Right lobe of liver (tissue), 6 donors: ENCODE measurements around the gene CCDC88C. TPM values are rescaled to one million over a fixed set of nuclear protein-coding genes. Genes with fewer than 3 reads are reported as not detected.

Experiments
- ATAC-seq, 4 donors: fragments of 200-7000 bp; cut with Tn5 transposase; one replicate each; pipeline ENCODE4 v1.9.1; 2020; ENCODE audit warnings: mild to moderate bottlenecking in 4 of 4, moderate library complexity in 4 of 4
- DNase-seq, 3 donors: peaks; one replicate each; pipeline ENCODE4 v3.0.0-alpha.2; 2020
- H3K27ac ChIP-seq, 3 donors: fragments of 200-600 bp; one replicate each; pipeline ENCODE4 v1.8.0; 2022
- H3K27me3 ChIP-seq, 2 donors: fragments of 200-600 bp; one replicate each; pipeline ENCODE4 v1.8.0; 2022
- H3K36me3 ChIP-seq, 4 donors: fragments of 200-600 bp; sonication (generic) in 1 of 4; one replicate each; pipeline versions ENCODE4 v1.5.1 to v1.8.0; 2017 to 2022; ENCODE audit warnings: control low read depth in 1 of 4
- H3K4me1 ChIP-seq, 4 donors: fragments of 200-600 bp; sonication (generic) in 1 of 4; one replicate each; pipeline versions ENCODE4 v1.5.1 to v1.8.0; 2017 to 2022; ENCODE audit warnings: control low read depth in 1 of 4
- H3K4me3 ChIP-seq, 3 donors: fragments of 200-600 bp; one replicate each; pipeline ENCODE4 v1.8.0; 2022
- H3K9me3 ChIP-seq, 4 donors: fragments of 200-600 bp; sonication (generic) in 1 of 4; one replicate each; pipeline versions ENCODE4 v1.5.1 to v1.8.0; 2017 to 2022; ENCODE audit warnings: control low read depth in 1 of 4
- POLR2A ChIP-seq: fragments of 450-650 bp; IDR thresholded peaks from one replicate; pipeline ENCODE4 v1.6.1; 2017; ENCODE audit warnings: antibody characterized with exemption, mild to moderate bottlenecking
- WGBS: methylation state at CpG from one replicate; pipeline ENCODE4 v1.1.6; 2018; ENCODE audit warnings: low coverage, low lambda C conversion rate; ENCODE audit not compliant: insufficient coverage; ENCODE audit errors: missing lambda C conversion rate; 5-methylcytosine and 5-hydroxymethylcytosine counted together
- intact Hi-C, 2 donors: fragments of 100-400 bp; cut with DNase I; formaldehyde crosslinking; loops; one replicate each; pipeline versions ENCODE4 v1.11.2 to v1.14.1; 2022
- total RNA-seq, 6 experiments: library from RNA; depleted of rRNA in 2 of 6; stranded (reverse); fragments of >200 nt in 2 of 6; fragmentation: NEBNext Ultra II Directional in 3 of 6; extraction: Animal tissue kit (Norgen Biotek cat#: 25700) in 3 of 6; gene quantifications; one replicate each; pipeline versions ENCODE4 v1.1.0 to v1.2.4, GENCODE V29; 2016 to 2023
- TF ChIP-seq, protein P1 (sequence below), 4 donors: fragments of 200-600 bp in 3 of 4; fragments of 450-650 bp in 1 of 4; IDR thresholded peaks; one replicate each; pipeline versions ENCODE4 v1.5.1 to v1.8.0; 2016 to 2022; ENCODE audit warnings: antibody characterized with exemption in 4 of 4, mild to moderate bottlenecking in 2 of 4
- donor health status: DM: no; HTN: yes; CAD: no.
- donor health status: DM: no; HTN: no; CAD: no.
- donor health status: DM: no; HTN: no; CAD: no.
- donor health status: DM: no; HTN: yes; CAD: no.
- donor health status: DM: no; HTN: yes; CAD: no.

Gene CCDC88C
- total RNA-seq, 6 experiments from 2014 or later = 1.2 to 5.7 (median 3.1) TPM

DNA sequence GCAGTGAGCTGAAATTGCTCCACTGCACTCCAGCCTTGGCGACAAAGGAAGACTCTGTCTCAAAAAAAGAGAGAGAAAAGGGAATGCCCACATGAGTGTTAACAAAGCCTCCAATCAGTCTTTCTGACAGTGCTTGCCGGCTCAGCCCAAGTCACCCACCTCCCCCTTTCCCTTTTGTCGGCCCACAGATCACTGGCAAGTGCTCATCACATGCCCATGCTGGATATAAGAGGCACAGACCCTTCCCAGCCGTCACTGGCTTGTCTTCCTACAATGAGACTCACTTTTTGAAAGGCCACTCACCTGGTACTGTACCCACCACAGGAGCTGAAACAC, 70.8 kb downstream of the CCDC88C start:
- Histone ChIP-seq H3K4me1 (peaks cover 0 to 6% (median 0%) of the 10 kb centered on the region in 4 donors), H3K27me3 (no peaks in the 10 kb centered on the region), H3K4me3 (no peak overlapping the region), H3K9me3 (no peaks in the 10 kb centered on the region), H3K36me3 (no peaks in the 10 kb centered on the region), H3K27ac (no peak overlapping the region)
- no peak for DNase-seq
- intact Hi-C loops = no loop called here
- no peak for ATAC-seq
- TF ChIP-seq, protein P1, sequence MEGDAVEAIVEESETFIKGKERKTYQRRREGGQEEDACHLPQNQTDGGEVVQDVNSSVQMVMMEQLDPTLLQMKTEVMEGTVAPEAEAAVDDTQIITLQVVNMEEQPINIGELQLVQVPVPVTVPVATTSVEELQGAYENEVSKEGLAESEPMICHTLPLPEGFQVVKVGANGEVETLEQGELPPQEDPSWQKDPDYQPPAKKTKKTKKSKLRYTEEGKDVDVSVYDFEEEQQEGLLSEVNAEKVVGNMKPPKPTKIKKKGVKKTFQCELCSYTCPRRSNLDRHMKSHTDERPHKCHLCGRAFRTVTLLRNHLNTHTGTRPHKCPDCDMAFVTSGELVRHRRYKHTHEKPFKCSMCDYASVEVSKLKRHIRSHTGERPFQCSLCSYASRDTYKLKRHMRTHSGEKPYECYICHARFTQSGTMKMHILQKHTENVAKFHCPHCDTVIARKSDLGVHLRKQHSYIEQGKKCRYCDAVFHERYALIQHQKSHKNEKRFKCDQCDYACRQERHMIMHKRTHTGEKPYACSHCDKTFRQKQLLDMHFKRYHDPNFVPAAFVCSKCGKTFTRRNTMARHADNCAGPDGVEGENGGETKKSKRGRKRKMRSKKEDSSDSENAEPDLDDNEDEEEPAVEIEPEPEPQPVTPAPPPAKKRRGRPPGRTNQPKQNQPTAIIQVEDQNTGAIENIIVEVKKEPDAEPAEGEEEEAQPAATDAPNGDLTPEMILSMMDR (IDR thresholded peaks at IDR 0.05) = no peak
- TF ChIP-seq POLR2A = no peak
- WGBS = 64% methylated on average over 2 of the region's 4 CpGs

GRCh38 chr14:91344096-91344495, 73.5 kb downstream of the CCDC88C start:
- intact Hi-C loops = no loop called here
- no peak for TF ChIP-seq POLR2A
- TF ChIP-seq, protein P1 (IDR thresholded peaks at IDR 0.05) = no peak
- Histone ChIP-seq H3K27me3 (no peaks in the 10 kb centered on the region), H3K36me3 (no peaks in the 10 kb centered on the region), H3K4me1 (no peaks in the 10 kb centered on the region), H3K4me3 (no peak overlapping the region), H3K9me3 (no peaks in the 10 kb centered on the region), H3K27ac (no peak overlapping the region)
- WGBS = 77% methylated on average over 5 of the region's 5 CpGs
- ATAC-seq (no peak), DNase-seq (no peak)

GRCh38 chr14:91343051-91343450, 74.6 kb downstream of the CCDC88C start:
- TF ChIP-seq, protein P1 (IDR thresholded peaks at IDR 0.05) = no peak
- TF ChIP-seq POLR2A = no peak
- Histone ChIP-seq H3K27me3 (no peaks in the 10 kb centered on the region), H3K4me3 (no peak overlapping the region), H3K9me3 (no peaks in the 10 kb centered on the region), H3K4me1 (no peaks in the 10 kb centered on the region), H3K27ac (no peak overlapping the region), H3K36me3 (peaks cover 0 to under 1% (median 0%) of the 10 kb centered on the region in 4 donors)
- no peak for ATAC-seq
- DNase-seq = no peak
- intact Hi-C loops = no loop called here
- WGBS = 94% methylated on average over 10 of the region's 11 CpGs

DNA sequence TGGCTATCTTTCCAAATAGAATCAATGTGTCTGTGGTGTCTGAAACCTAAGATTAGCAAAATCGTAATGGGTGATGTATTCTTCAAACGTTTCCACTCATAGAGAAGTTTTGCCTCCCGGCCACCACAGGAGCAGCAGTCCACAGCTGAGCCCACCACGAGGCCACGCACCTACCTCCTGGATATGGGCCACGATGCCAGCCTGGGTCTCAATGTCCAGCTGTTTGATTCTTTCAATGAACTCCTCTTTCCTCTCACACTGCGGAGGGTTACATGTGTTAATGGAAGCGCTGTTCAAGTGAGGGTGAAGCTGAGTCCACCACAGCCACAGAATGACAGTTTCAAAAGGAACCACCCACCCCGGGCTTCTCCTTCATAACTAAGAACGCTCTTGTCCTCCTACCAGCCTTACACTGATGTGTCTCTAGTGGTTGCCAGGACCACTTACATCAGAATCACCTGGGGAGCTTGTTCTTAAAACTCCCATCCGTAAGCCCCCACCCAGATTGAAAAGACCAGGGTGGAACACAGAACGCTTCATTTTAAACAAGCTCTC, 75.3 kb downstream of the CCDC88C start:
- intact Hi-C loops = no loop called here
- TF ChIP-seq, protein P1 (IDR thresholded peaks at IDR 0.05) = no peak
- TF ChIP-seq POLR2A = no peak
- Histone ChIP-seq H3K36me3 (peaks cover 0 to 2% (median 0%) of the 10 kb centered on the region in 4 donors), H3K4me1 (no peaks in the 10 kb centered on the region), H3K4me3 (no peak overlapping the region), H3K27ac (no peak overlapping the region), H3K9me3 (no peaks in the 10 kb centered on the region), H3K27me3 (no peaks in the 10 kb centered on the region)
- DNase-seq (no peak), ATAC-seq (no peak)
- WGBS = 87% methylated on average over 10 of the region's 12 CpGs

- no peaks in the 10 kb centered on the region for H3K9me3 ChIP-seq
- intact Hi-C loops = no loop called here
- peaks cover 0 to 2% (median 0%) of the 10 kb centered on the region in 4 donors for H3K36me3 ChIP-seq
- ATAC-seq (no peak), DNase-seq (no peak)
- H3K27ac ChIP-seq = no peak overlapping the region
- WGBS = no CpG with 5 or more reads among the region's 7 CpGs
- no peaks in the 10 kb centered on the region for H3K27me3 ChIP-seq
- H3K4me3 ChIP-seq = no peak overlapping the region
- no peaks in the 10 kb centered on the region for H3K4me1 ChIP-seq
- no peak for TF ChIP-seq POLR2A
- TF ChIP-seq, protein P1 (IDR thresholded peaks at IDR 0.05) = no peak
Measured at GRCh38 chr14:91341751-91342154, 75.9 kb downstream of the CCDC88C start.
